GM12878 (cell line): ENCODE data around the gene LDOC1. TPM values are rescaled to one million over a fixed set of nuclear protein-coding genes. Genes with fewer than 3 reads are reported as not detected.

Experiments
- ATAC-seq: fragments of 200-7000 bp; cut with Tn5 transposase; 3 replicates; pipeline ENCODE4 v1.9.1; 2020; ENCODE audit warnings: mild to moderate bottlenecking, moderate library complexity
- BruUV-seq: library from RNA; stranded (reverse); fragments of 400-500 nt; replicated peaks from 2 replicates; lab custom pipeline; 2021; lab: Mats Ljungman, UMichigan
- CTCF ChIA-PET: fragments of 300-600 bp; sonication (Branson Sonifier 250); formaldehyde crosslinking; extraction: SDS; loops from one replicate; lab custom pipeline; 2021; ENCODE audit warnings: inconsistent platforms; lab: Yijun Ruan, JAX
- POLR2A ChIA-PET: fragments of 350-600 bp; formaldehyde crosslinking; extraction: SDS; loops from one replicate; lab custom pipeline; 2021; ENCODE audit warnings: inconsistent platforms; lab: Charles Lee
- RAD21 ChIA-PET: fragments of 300-600 bp; sonication (Branson Sonifier 250); formaldehyde crosslinking; loops from one replicate; lab custom pipeline; 2023; ENCODE audit warnings: antibody characterized with exemption; ENCODE audit not compliant: unreplicated experiment; lab: Charles Lee
- SMC1A ChIA-PET: fragments of 300-600 bp; sonication (Branson Sonifier 250); formaldehyde crosslinking; loops from one replicate; lab custom pipeline; 2023; ENCODE audit not compliant: unreplicated experiment, uncharacterized antibody; lab: Charles Lee
- DNase-seq: peaks from one replicate; pipeline ENCODE4 v3.0.0-alpha.2; 2011; ENCODE audit warnings: low read depth, low spot score
- FAIRE-seq: peaks from 3 replicates; lab custom pipeline; 2011; peaks lifted over from hg19 to GRCh38; lab: Jason Lieb, UNC
- H2AFZ ChIP-seq: 2 replicates; pipeline ENCODE4 v1.6.0; 2011; ENCODE audit warnings: low read depth, low read length, control low read depth; ENCODE audit not compliant: control insufficient read depth
- H3K27ac ChIP-seq: 2 replicates; pipeline ENCODE4 v1.5.1; 2011; ENCODE audit warnings: control low read depth; ENCODE audit not compliant: control insufficient read depth, insufficient read depth
- H3K27me3 ChIP-seq, 2 experiments: replicated peaks in 1 of 2; 2 replicates each; pipeline versions ENCODE4 v1.6.0 to v1.6.1; 2011; ENCODE audit warnings: low read length in 1 of 2; ENCODE audit not compliant: control insufficient read depth in 2 of 2, insufficient read depth in 2 of 2
- H3K36me3 ChIP-seq, 2 experiments: 2 replicates each; pipeline ENCODE4 v1.5.1; 2011; ENCODE audit warnings: low read length in 1 of 2; ENCODE audit not compliant: control insufficient read depth in 2 of 2, insufficient read depth in 2 of 2
- H3K4me1 ChIP-seq: 2 replicates; pipeline ENCODE4 v1.6.1; 2011; ENCODE audit warnings: mild to moderate bottlenecking, low read length, moderate library complexity, mixed read lengths; ENCODE audit not compliant: control insufficient read depth, insufficient read depth
- H3K4me2 ChIP-seq: 2 replicates; pipeline ENCODE4 v1.6.0; 2011; ENCODE audit warnings: control low read depth; ENCODE audit not compliant: control insufficient read depth, insufficient read depth
- H3K4me3 ChIP-seq: fragments of 200-600 bp; sonication (generic); 2 replicates; pipeline ENCODE4 v1.5.1; 2016
- H3K79me2 ChIP-seq: 2 replicates; pipeline ENCODE4 v1.6.0; 2011; ENCODE audit warnings: low read length; ENCODE audit not compliant: control insufficient read depth, insufficient read depth
- H3K9ac ChIP-seq: 2 replicates; pipeline ENCODE4 v1.8.0; 2011; ENCODE audit warnings: low read length, control low read depth, mixed read lengths; ENCODE audit not compliant: control insufficient read depth, insufficient read depth
- H3K9me3 ChIP-seq: replicated peaks from 3 replicates; pipeline ENCODE4 v1.5.1; 2011; ENCODE audit warnings: mild to moderate bottlenecking, low read length; ENCODE audit not compliant: control insufficient read depth, insufficient read depth
- H4K20me1 ChIP-seq: 2 replicates; pipeline ENCODE4 v1.6.0; 2011; ENCODE audit not compliant: control insufficient read depth, insufficient read depth
- BCL11A ChIP-seq: IDR thresholded peaks from 2 replicates; pipeline ENCODE4 v1.6.1; 2011; ENCODE audit warnings: low read depth, low read length
- BMI1 ChIP-seq: fragments of 450-650 bp; IDR thresholded peaks from 2 replicates; pipeline ENCODE4 v1.6.1; 2016; ENCODE audit warnings: mild to moderate bottlenecking, moderate library complexity, borderline replicate concordance
- CBX5 ChIP-seq: sonication (generic); IDR thresholded peaks from 2 replicates; pipeline ENCODE4 v1.6.1; 2016; ENCODE audit warnings: low read depth, moderate library complexity, mild to moderate bottlenecking, inconsistent platforms
- ETV6 ChIP-seq, 2 experiments: fragments of 450-650 bp in 1 of 2; IDR thresholded peaks in 1 of 2; conservative IDR thresholded peaks in 1 of 2; 2 replicates each; pipeline ENCODE4 v1.6.1; 2014; ENCODE audit warnings: antibody characterized with exemption in 1 of 2, borderline replicate concordance in 1 of 2, low read depth in 1 of 2, mild to moderate bottlenecking in 1 of 2, moderate library complexity in 1 of 2
- GABPA ChIP-seq: IDR thresholded peaks from 2 replicates; pipeline ENCODE4 v1.6.1; 2014; ENCODE audit warnings: antibody characterized with exemption, low read depth, mild to moderate bottlenecking, inconsistent platforms
- HDAC6 ChIP-seq: fragments of 200-600 bp; sonication (generic); IDR thresholded peaks from one replicate; pipeline ENCODE4 v1.8.0; 2017; ENCODE audit warnings: antibody characterized with exemption; ENCODE audit not compliant: unreplicated experiment
- LARP7 ChIP-seq: fragments of 450-650 bp; IDR thresholded peaks from 2 replicates; pipeline ENCODE4 v1.6.1; 2017; ENCODE audit warnings: mild to moderate bottlenecking
- NBN ChIP-seq: fragments of 450-650 bp; IDR thresholded peaks from 2 replicates; pipeline ENCODE4 v1.6.1; 2016
- NR2C1 ChIP-seq: fragments of 450-650 bp; IDR thresholded peaks from 2 replicates; pipeline ENCODE4 v1.6.1; 2017; ENCODE audit warnings: antibody characterized with exemption, mild to moderate bottlenecking, moderate library complexity
- NRF1 ChIP-seq: conservative IDR thresholded peaks from 2 replicates; pipeline ENCODE4 v1.6.1; 2011; ENCODE audit warnings: mild to moderate bottlenecking, low read depth, low read length, improper control_type of control experiment
- PKNOX1 ChIP-seq: fragments of 450-650 bp; IDR thresholded peaks from 2 replicates; pipeline ENCODE4 v1.6.1; 2016; ENCODE audit warnings: mild to moderate bottlenecking
- POLR2AphosphoS2 ChIP-seq: IDR thresholded peaks from 2 replicates; pipeline ENCODE4 v1.6.1; 2011; ENCODE audit warnings: low read depth, mild to moderate bottlenecking, low read length, improper control_type of control experiment, moderate library complexity
- RCOR1 ChIP-seq: conservative IDR thresholded peaks from 2 replicates; pipeline ENCODE4 v1.6.1; 2012; ENCODE audit warnings: low read depth, low read length, improper control_type of control experiment
- TCF3 ChIP-seq: IDR thresholded peaks from 2 replicates; pipeline ENCODE4 v1.6.1; 2012; ENCODE audit warnings: low read depth, mild to moderate bottlenecking, low read length, borderline replicate concordance; ENCODE audit not compliant: insufficient read depth
- ZNF217 ChIP-seq: fragments of 450-650 bp; IDR thresholded peaks from 2 replicates; pipeline ENCODE4 v1.6.1; 2017; ENCODE audit warnings: antibody characterized with exemption, mild to moderate bottlenecking
- WGBS: methylation state at CpG from one replicate; pipeline ENCODE4 v1.1.6; 2016; ENCODE audit warnings: low lambda C conversion rate; ENCODE audit not compliant: insufficient replicate concordance, insufficient coverage; ENCODE audit errors: missing lambda C conversion rate; 5-methylcytosine and 5-hydroxymethylcytosine counted together
- in situ Hi-C: fragments of 300-500 bp; cut with MboI; formaldehyde crosslinking; loops from 9 replicates; pipeline ENCODE4 v1.14.3; 2018; ENCODE audit warnings: mixed read lengths
- intact Hi-C: fragments of 100-400 bp; cut with micrococcal nuclease; formaldehyde crosslinking; loops from one replicate; pipeline ENCODE4 v1.14.2; 2022; ENCODE audit not compliant: unreplicated experiment
- polyA plus RNA-seq, 11 experiments: library from polyadenylated mRNA; depleted of rRNA in 4 of 11; unstranded in 6 of 11; stranded (reverse) in 5 of 11; fragments of >200 nt; fragmentation: Nextera tagmentation in 4 of 11; fragmentation: Illumina TruSeq in 1 of 11; extraction: Ambion mirVana in 4 of 11; extraction: Trizol in 1 of 11; gene quantifications; 1 replicate in 1 of 11; 2 replicates in 10 of 11; pipeline versions ENCODE4 v1.2.1 to v1.2.3, GENCODE V29; 2011 to 2016; ENCODE audit warnings: inconsistent platforms in 2 of 11, missing spikeins in 2 of 11, low read depth in 1 of 11
- total RNA-seq, 4 experiments: library from RNA; depleted of rRNA in 3 of 4; stranded (reverse); fragments of >200 nt in 3 of 4; fragmentation: Illumina TruSeq in 1 of 4; extraction: Trizol in 1 of 4; gene quantifications; 2 replicates each; pipeline versions ENCODE4 v1.2.1 to v1.2.3, GENCODE V29; 2013 to 2021
- TF ChIP-seq, protein P1 (sequence below): fragments of 450-650 bp; formaldehyde crosslinking; IDR thresholded peaks from 2 replicates; pipeline ENCODE4 v1.5.0; 2022; ENCODE audit warnings: mild to moderate bottlenecking, missing genetic modification characterization
- TF ChIP-seq, protein P2 (sequence below): fragments of 450-650 bp; formaldehyde crosslinking; IDR thresholded peaks from 2 replicates; pipeline ENCODE4 v1.4.0; 2022; ENCODE audit warnings: mild to moderate bottlenecking, moderate library complexity

Gene LDOC1
- total and polyA plus RNA-seq, 10 of the 15 experiments (the other 5 are each of a cell fraction or from before 2014, with no cell fraction given): 0.04 to 0.28 (median 0.11) TPM; not detected in 7

DNA sequence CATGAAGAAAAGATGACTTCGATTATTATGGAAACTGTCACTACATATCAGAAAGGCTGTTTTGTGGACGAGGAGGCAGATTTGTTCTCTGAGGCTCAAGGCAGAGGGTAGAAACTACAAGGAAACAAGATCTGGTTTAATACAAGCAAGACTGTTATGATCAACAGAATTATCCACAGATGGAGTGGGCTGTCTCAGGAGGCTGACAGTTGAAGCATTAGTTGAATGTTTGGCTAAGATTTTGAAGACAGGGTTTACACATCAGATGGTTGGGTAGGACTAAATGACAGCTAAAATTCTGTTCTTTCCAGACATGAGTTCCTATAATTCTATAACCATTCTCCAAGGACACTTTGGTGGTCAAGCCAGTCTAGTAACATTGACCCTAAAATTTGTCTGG, 49.8 kb downstream of the LDOC1 start:
- RAD21 ChIA-PET: no interaction called here
- Histone ChIP-seq H4K20me1 (no peaks in the 10 kb centered on the region), H3K4me2 (no peak overlapping the region), H2AFZ (no peak overlapping the region), H3K79me2 (no peaks in the 10 kb centered on the region), H3K9me3 (no peaks in the 10 kb centered on the region), H3K4me1 (no peaks in the 10 kb centered on the region), H3K4me3 (no peak overlapping the region), H3K27me3 (no peaks in the 10 kb centered on the region), H3K36me3 (no peaks in the 10 kb centered on the region), H3K27ac (no peak overlapping the region), H3K9ac (no peak overlapping the region)
- no TSS peak for BruUV-seq
- POLR2A ChIA-PET: no interaction called here
- WGBS: 36% methylated on average over 2 of the region's 2 CpGs
- ATAC-seq (no peak), FAIRE-seq (no peak), DNase-seq (no peak)
- CTCF ChIA-PET: no interaction called here
- no peak for TF ChIP-seq GABPA
- TF ChIP-seq CBX5: no peak
- no peak for TF ChIP-seq POLR2AphosphoS2
- no peak for TF ChIP-seq ETV6 (conservative IDR thresholded peaks at IDR 0.05 in 1 of 2, IDR thresholded peaks at IDR 0.05 in 1 of 2; ENCODE audit: borderline replicate concordance in 1 of 2, low read depth in 1 of 2)
- no peak for TF ChIP-seq TCF3
- no peak for TF ChIP-seq RCOR1
- TF ChIP-seq, protein P1, sequence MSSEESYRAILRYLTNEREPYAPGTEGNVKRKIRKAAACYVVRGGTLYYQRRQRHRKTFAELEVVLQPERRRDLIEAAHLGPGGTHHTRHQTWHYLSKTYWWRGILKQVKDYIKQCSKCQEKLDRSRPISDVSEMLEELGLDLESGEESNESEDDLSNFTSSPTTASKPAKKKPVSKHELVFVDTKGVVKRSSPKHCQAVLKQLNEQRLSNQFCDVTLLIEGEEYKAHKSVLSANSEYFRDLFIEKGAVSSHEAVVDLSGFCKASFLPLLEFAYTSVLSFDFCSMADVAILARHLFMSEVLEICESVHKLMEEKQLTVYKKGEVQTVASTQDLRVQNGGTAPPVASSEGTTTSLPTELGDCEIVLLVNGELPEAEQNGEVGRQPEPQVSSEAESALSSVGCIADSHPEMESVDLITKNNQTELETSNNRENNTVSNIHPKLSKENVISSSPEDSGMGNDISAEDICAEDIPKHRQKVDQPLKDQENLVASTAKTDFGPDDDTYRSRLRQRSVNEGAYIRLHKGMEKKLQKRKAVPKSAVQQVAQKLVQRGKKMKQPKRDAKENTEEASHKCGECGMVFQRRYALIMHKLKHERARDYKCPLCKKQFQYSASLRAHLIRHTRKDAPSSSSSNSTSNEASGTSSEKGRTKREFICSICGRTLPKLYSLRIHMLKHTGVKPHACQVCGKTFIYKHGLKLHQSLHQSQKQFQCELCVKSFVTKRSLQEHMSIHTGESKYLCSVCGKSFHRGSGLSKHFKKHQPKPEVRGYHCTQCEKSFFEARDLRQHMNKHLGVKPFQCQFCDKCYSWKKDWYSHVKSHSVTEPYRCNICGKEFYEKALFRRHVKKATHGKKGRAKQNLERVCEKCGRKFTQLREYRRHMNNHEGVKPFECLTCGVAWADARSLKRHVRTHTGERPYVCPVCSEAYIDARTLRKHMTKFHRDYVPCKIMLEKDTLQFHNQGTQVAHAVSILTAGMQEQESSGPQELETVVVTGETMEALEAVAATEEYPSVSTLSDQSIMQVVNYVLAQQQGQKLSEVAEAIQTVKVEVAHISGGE (CRISPR knock-in tag): no peak
- no peak for TF ChIP-seq HDAC6
- TF ChIP-seq, protein P2, sequence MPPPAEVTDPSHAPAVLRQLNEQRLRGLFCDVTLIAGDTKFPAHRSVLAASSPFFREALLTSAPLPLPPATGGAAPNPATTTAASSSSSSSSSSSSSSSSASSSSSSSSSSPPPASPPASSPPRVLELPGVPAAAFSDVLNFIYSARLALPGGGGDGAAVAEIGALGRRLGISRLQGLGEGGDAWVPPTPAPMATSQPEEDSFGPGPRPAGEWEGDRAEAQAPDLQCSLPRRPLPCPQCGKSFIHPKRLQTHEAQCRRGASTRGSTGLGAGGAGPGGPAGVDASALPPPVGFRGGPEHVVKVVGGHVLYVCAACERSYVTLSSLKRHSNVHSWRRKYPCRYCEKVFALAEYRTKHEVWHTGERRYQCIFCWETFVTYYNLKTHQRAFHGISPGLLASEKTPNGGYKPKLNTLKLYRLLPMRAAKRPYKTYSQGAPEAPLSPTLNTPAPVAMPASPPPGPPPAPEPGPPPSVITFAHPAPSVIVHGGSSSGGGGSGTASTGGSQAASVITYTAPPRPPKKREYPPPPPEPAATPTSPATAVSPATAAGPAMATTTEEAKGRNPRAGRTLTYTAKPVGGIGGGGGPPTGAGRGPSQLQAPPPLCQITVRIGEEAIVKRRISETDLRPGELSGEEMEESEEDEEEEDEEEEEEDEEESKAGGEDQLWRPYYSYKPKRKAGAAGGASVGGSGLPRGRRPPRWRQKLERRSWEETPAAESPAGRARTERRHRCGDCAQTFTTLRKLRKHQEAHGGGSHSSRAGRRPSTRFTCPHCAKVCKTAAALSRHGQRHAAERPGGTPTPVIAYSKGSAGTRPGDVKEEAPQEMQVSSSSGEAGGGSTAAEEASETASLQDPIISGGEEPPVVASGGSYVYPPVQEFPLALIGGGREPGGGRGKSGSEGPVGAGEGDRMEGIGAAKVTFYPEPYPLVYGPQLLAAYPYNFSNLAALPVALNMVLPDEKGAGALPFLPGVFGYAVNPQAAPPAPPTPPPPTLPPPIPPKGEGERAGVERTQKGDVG (CRISPR knock-in tag): no peak
- TF ChIP-seq ZNF217: no peak
- TF ChIP-seq BMI1: no peak
- no peak for TF ChIP-seq BCL11A
- no peak for TF ChIP-seq NR2C1
- no peak for TF ChIP-seq NBN
- TF ChIP-seq NRF1: no peak
- no peak for TF ChIP-seq LARP7
- TF ChIP-seq PKNOX1: no peak
- SMC1A ChIA-PET: no interaction called here
- in situ Hi-C loops (no loop called here), intact Hi-C loops (no loop called here)
